Nephron progenitor cell (in vitro differentiated cells): ENCODE data around the gene SUSD3.
"Not testable (repeated sequence)": the region's sequence is repeated elsewhere in the genome, so short reads cannot be mapped to it uniquely, and the experiment has no call there.

Experiments
- DNase-seq: peaks from one replicate; pipeline ENCODE4 v3.0.0; 2021
- H3K27ac Mint-ChIP-seq: 2 replicates; pipeline ENCODE4 v1.8.0; 2021; ENCODE audit warnings: mild to moderate bottlenecking, moderate library complexity, mixed read lengths
- H3K27me3 Mint-ChIP-seq: 2 replicates; pipeline ENCODE4 v1.8.0; 2021; ENCODE audit warnings: mild to moderate bottlenecking, low read depth, mixed read lengths; ENCODE audit not compliant: poor library complexity
- H3K36me3 Mint-ChIP-seq: 2 replicates; pipeline ENCODE4 v1.8.0; 2021; ENCODE audit warnings: low read depth, mixed read lengths
- H3K4me1 Mint-ChIP-seq: 2 replicates; pipeline ENCODE4 v1.8.0; 2021; ENCODE audit warnings: mixed read lengths
- H3K4me3 Mint-ChIP-seq: 2 replicates; pipeline ENCODE4 v1.8.0; 2021; ENCODE audit warnings: mild to moderate bottlenecking, moderate library complexity, mixed read lengths
- H3K9me3 Mint-ChIP-seq: 2 replicates; pipeline ENCODE4 v1.8.0; 2021; ENCODE audit warnings: mild to moderate bottlenecking, moderate library complexity, mixed read lengths
- CTCF ChIP-seq: fragments of 200-600 bp; sonication (generic); IDR thresholded peaks from 2 replicates; pipeline ENCODE4 v1.5.0; 2021; ENCODE audit warnings: antibody characterized with exemption

The SUSD3 gene

DNA sequence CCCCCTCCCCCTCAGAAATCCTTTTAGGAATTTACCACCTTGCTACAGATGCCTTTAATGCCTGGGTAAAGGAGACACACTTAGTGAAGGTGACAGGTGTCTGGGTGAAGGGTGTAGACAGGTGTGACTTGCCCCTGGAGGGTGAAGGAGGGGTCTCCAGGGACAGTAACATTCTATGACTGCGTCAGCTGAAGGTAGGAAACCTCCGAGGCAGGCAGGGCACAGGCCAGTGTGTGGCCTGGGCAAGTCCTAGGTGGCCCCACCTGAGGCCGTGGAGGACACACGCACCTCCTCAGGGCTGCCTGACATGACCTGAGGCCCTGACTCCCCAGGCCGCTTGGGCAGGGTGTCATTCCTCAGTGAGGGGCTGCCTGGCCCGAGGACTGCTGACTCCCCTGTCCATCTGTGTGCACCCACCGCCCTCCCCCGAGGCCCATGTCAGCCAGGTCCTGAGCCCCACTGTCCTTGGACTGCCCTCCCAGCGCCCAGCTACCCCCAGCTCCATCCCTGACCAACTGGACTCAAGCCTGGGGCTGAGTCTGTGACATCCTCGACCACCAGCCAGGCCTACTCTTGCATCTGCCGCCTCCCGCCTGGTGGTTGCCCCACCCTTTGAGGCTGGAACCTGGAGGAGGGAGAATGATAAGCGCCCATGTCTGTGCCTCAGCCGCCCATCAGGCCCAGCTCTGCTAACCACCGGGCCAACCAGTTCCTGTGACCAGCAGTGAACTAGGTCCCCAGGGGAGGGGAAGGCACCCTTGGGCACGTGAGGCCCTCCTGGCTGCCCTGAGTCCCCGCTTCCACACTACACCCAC, 55.9 kb downstream of the SUSD3 start:
- Mint-ChIP-seq H3K4me1 (peaks cover 14% of the 10 kb centered on the region), H3K36me3 (peaks cover 4% of the 10 kb centered on the region)
- DNase-seq, result no peak

GRCh38 chr9:93114984-93115335, 56.5 kb downstream of the SUSD3 start:
- Mint-ChIP-seq H3K27me3 (no peaks in the 10 kb centered on the region), H3K9me3 (no peaks in the 10 kb centered on the region), H3K36me3 (peaks cover 4% of the 10 kb centered on the region), H3K4me3 (no peak overlapping the region), H3K27ac (no peak overlapping the region), H3K4me1 (peaks cover 19% of the 10 kb centered on the region)
- no peak for DNase-seq
- TF ChIP-seq CTCF, result no peak

More for the DNA sequence above, 55.9 kb downstream of the SUSD3 start:
- TF ChIP-seq CTCF, result no peak
- Mint-ChIP-seq H3K9me3 (no peaks in the 10 kb centered on the region), H3K27me3 (no peaks in the 10 kb centered on the region), H3K4me3 (no peak overlapping the region), H3K27ac (no peak overlapping the region)

DNA sequence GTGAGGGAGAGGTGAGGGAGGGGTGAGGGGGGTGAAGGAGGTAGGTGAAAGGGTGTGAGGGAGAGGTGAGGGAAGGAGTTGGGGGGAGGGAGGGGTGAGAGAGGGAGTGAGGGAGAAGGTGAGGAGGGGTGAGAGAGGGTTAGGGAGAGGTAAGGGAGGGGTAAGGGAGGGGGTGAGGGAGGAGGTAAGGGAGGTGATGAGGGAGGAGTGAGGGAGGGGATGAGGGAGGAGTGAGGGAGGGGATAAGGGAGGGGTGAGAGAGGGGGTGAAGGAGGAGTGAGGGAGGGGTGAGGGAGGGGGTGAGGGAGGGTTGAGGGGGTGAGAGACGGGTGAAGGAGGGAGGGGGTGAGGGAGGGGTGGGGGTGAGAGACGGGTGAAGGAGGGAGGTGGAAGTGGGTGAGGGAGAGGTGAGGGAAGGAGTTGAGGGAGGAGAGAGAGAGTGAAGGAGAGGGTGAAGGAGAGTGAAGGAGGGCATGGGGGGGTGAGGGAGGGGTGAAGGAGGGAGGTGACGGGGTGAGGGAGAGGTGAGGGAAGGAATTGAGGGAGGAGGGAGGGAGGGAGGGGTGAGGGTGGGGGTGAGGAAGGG, 57.1 kb downstream of the SUSD3 start:
- H3K27me3 Mint-ChIP-seq, result no peaks in the 10 kb centered on the region
- no peak overlapping the region for H3K27ac Mint-ChIP-seq
- DNase-seq, result no peak
- H3K36me3 Mint-ChIP-seq, result peaks cover 4% of the 10 kb centered on the region
- H3K4me1 Mint-ChIP-seq, result peaks cover 23% of the 10 kb centered on the region
- H3K4me3 Mint-ChIP-seq, result no peak overlapping the region
- no peak for TF ChIP-seq CTCF
- H3K9me3 Mint-ChIP-seq, result no peaks in the 10 kb centered on the region

GRCh38 chr9:93116072-93116961, 57.8 kb downstream of the SUSD3 start:
- H3K4me3 Mint-ChIP-seq, result no peak overlapping the region
- peaks cover 16% of the 10 kb centered on the region for H3K4me1 Mint-ChIP-seq
- no peaks in the 10 kb centered on the region for H3K27me3 Mint-ChIP-seq
- TF ChIP-seq CTCF, result no peak
- no peaks in the 10 kb centered on the region for H3K9me3 Mint-ChIP-seq
- DNase-seq, result no peak
- no peaks in the 10 kb centered on the region for H3K36me3 Mint-ChIP-seq
- H3K27ac Mint-ChIP-seq, result no peak overlapping the region

GRCh38 chr9:93117521-93117920, 59.0 kb downstream of the SUSD3 start:
- H3K27me3 Mint-ChIP-seq, H3K36me3 Mint-ChIP-seq, H3K4me3 Mint-ChIP-seq, H3K9me3 Mint-ChIP-seq, DNase-seq: not testable (repeated sequence)
- Mint-ChIP-seq H3K4me1 (peaks cover 15% of the 10 kb centered on the region), H3K27ac (peak overlapping the region; percentile 27)
